ENCODE data around the gene PCCA.
"Not testable (repeated sequence)": the region's sequence is repeated elsewhere in the genome, so short reads cannot be mapped to it uniquely, and the experiment has no call there.

The PCCA gene

GRCh38 chr13:100098445-100099116, 9.7 kb downstream of the PCCA start:
- DNase-seq = no peak

- DNase-seq = not testable (repeated sequence)
Observed at GRCh38 chr13:100099117-100099445, 10.2 kb downstream of the PCCA start.

- no peak for DNase-seq
Observed at GRCh38 chr13:100100115-100100879, 11.4 kb downstream of the PCCA start.

GRCh38 chr13:100102042-100102441, 13.1 kb downstream of the PCCA start:
- DNase-seq = no peak

GRCh38 chr13:100106005-100106404, 17.1 kb downstream of the PCCA start:
- DNase-seq = no peak

- no peak for DNase-seq
Observed at GRCh38 chr13:100106705-100107104, 17.8 kb downstream of the PCCA start.

- no peak for DNase-seq
Observed at GRCh38 chr13:100108913-100109507, 20.1 kb downstream of the PCCA start.

GRCh38 chr13:100110269-100110668, 21.4 kb downstream of the PCCA start:
- no peak for DNase-seq

GRCh38 chr13:100112186-100112838, 23.4 kb downstream of the PCCA start:
- no peak for DNase-seq

GRCh38 chr13:100115693-100116254, 26.9 kb downstream of the PCCA start:
- DNase-seq = no peak

GRCh38 chr13:100124265-100124664, 35.4 kb downstream of the PCCA start:
- DNase-seq = no peak

GRCh38 chr13:100125946-100126345, 37.1 kb downstream of the PCCA start:
- DNase-seq = no peak

- no peak for DNase-seq
Observed at GRCh38 chr13:100128373-100128772, 39.5 kb downstream of the PCCA start.

GRCh38 chr13:100128838-100129237, 39.9 kb downstream of the PCCA start:
- no peak for DNase-seq

GRCh38 chr13:100129605-100130004, 40.7 kb downstream of the PCCA start:
- no peak for DNase-seq

GRCh38 chr13:100130092-100130491, 41.2 kb downstream of the PCCA start:
- DNase-seq = no peak

- no peak for DNase-seq
Observed at GRCh38 chr13:100130930-100131511, 42.1 kb downstream of the PCCA start.

GRCh38 chr13:100131863-100132574, 43.1 kb downstream of the PCCA start:
- DNase-seq = no peak

- no peak for DNase-seq
Observed at GRCh38 chr13:100138859-100139491, 50.1 kb downstream of the PCCA start.

- no peak for DNase-seq
Observed at GRCh38 chr13:100139817-100140216, 50.9 kb downstream of the PCCA start.

- no peak for DNase-seq
Observed at GRCh38 chr13:100140441-100140840, 51.5 kb downstream of the PCCA start.

GRCh38 chr13:100141461-100141961, 52.6 kb downstream of the PCCA start:
- not testable (repeated sequence) for DNase-seq
